ENCODE results near the gene MED16. TPM values are rescaled to one million over a fixed set of nuclear protein-coding genes. Genes with fewer than 3 reads are reported as not detected.
A peak's percentile ranks its signal among the peaks of the same experiment; 100 is the strongest.

MED16 gene
- total RNA-seq, 4 donors from 2014 or later: 26.3 to 50.9 (median 37.2) TPM

DNA sequence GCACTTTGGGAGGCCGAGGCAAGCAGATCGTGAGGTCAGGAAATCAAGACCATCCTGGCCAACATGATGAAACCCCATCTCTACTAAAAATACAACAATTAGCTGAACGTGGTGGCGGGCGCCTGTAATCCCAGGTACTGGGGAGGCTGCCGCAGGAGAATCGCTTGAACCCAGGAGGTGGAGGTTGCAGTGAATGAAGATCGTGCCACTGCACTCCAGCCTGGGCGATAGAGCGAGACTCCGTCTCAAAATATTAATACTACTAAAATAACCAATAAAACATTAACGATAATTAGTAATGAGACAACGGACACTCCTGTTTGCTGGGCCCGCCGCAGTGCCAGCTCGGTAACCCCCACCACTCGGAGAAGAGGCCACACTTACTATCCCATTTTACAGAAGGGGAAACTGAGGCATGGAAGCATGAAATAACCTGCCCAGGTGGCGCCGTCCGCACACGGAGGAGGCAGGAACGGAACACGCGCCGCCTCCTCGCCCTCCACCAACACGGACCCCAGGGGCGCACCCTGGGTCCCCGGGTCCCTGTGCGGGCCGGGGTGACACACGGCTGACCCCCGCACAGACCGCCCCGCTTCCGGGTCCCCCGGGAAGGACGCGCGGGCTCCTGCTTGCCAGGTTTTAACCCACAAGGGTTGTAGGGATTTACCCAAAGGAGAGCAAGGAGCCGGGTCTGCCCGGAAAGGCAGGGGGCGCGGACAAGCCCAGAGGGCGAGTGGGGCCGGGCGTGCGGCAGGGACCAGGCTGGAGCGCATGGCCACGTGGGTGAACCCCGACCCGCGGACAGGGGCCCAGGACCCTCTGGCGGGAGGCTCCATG is 18.4 kb upstream of the MED16 start:
- WGBS: 82% methylated on average over 50 of the region's 54 CpGs
- DNase-seq (ENCODE audit: extremely low spot score): no peak
- Histone ChIP-seq H3K27me3 (peaks cover 0 to 3% (median 0%) of the 10 kb centered on the region in 4 donors), H3K4me3 (peak overlapping the region in 1 of 4 donors; percentile 88), H3K36me3 (peaks cover 0 to 4% (median 0%) of the 10 kb centered on the region in 4 donors), H3K27ac (replicated peaks in 1 of 4) (peak overlapping the region in 1 of 4 donors; percentile 48), H3K4me1 (peaks cover 4 to 35% (median 31%) of the 10 kb centered on the region in 4 donors), H3K9me3 (no peaks in the 10 kb centered on the region)
- TF ChIP-seq POLR2A (IDR thresholded peaks at IDR 0.05; ENCODE audit: low read depth) (no peak), CTCF (IDR thresholded peaks at IDR 0.05) (no peak), EP300 (IDR thresholded peaks at IDR 0.05) (no peak), POLR2AphosphoS5 (IDR thresholded peaks at IDR 0.05) (no peak)
- intact Hi-C loops (cut with DNase I): no loop called here

GRCh38 chr19:907183-907853 is 14.3 kb upstream of the MED16 start:
- peaks cover 0 to 4% (median 0%) of the 10 kb centered on the region in 4 donors for H3K36me3 ChIP-seq
- TF ChIP-seq POLR2AphosphoS5 (IDR thresholded peaks at IDR 0.05) (no peak), EP300 (IDR thresholded peaks at IDR 0.05) (no peak), POLR2A (IDR thresholded peaks at IDR 0.05; ENCODE audit: low read depth) (no peak), CTCF (IDR thresholded peaks at IDR 0.05) (no peak)
- H3K9me3 ChIP-seq: no peaks in the 10 kb centered on the region
- DNase-seq (ENCODE audit: extremely low spot score): no peak
- H3K4me1 ChIP-seq: peaks cover 0 to 36% (median 29%) of the 10 kb centered on the region in 4 donors
- intact Hi-C loops (cut with DNase I): no loop called here
- H3K4me3 ChIP-seq: no peak overlapping the region
- 74% methylated on average over 7 of the region's 14 CpGs for WGBS
- no peaks in the 10 kb centered on the region for H3K27me3 ChIP-seq
- no peak overlapping the region for H3K27ac ChIP-seq (replicated peaks in 1 of 4)

GRCh38 chr19:906480-906879 is 13.5 kb upstream of the MED16 start:
- no peak overlapping the region for H3K4me3 ChIP-seq
- intact Hi-C loops (cut with DNase I): no loop called here
- H3K36me3 ChIP-seq: peaks cover 0 to 8% (median 4%) of the 10 kb centered on the region in 4 donors
- H3K27me3 ChIP-seq: no peaks in the 10 kb centered on the region
- H3K4me1 ChIP-seq: peaks cover 0 to 29% (median 22%) of the 10 kb centered on the region in 4 donors
- H3K9me3 ChIP-seq: no peaks in the 10 kb centered on the region
- no peak for DNase-seq (ENCODE audit: extremely low spot score)
- TF ChIP-seq POLR2A (IDR thresholded peaks at IDR 0.05; ENCODE audit: low read depth) (no peak), POLR2AphosphoS5 (IDR thresholded peaks at IDR 0.05) (no peak), CTCF (IDR thresholded peaks at IDR 0.05) (no peak), EP300 (IDR thresholded peaks at IDR 0.05) (no peak)
- no peak overlapping the region for H3K27ac ChIP-seq (replicated peaks in 1 of 4)
- 94% methylated on average over 7 of the region's 7 CpGs for WGBS

DNA sequence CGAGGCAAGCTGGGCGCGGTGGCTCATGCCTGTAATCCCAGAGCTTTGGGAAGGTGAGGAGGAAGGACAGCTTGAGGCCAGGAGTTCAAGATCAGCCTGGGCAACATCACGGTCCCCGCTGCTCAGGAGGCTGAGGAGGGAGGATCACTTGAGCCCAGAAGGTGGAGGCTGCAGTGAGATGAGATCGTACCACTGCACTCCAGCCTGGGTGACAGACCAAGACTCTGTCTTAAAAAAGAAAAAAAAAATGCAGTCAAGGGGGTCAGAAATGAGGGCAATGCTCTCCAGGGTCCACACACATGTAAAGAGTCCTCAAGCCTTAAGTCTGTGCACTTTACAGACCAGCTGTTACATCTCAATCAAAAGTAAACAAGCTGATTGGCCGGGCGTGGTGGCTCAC is 11.6 kb upstream of the MED16 start:
- 94% methylated on average over 8 of the region's 8 CpGs for WGBS
- no peak overlapping the region for H3K4me3 ChIP-seq
- no peak for DNase-seq (ENCODE audit: extremely low spot score)
- H3K36me3 ChIP-seq: peaks cover 4 to 21% (median 10%) of the 10 kb centered on the region in 4 donors
- intact Hi-C loops (cut with DNase I): no loop called here
- no peaks in the 10 kb centered on the region for H3K27me3 ChIP-seq
- no peaks in the 10 kb centered on the region for H3K9me3 ChIP-seq
- no peak overlapping the region for H3K27ac ChIP-seq (replicated peaks in 1 of 4)
- H3K4me1 ChIP-seq: peaks cover 0 to 24% (median 18%) of the 10 kb centered on the region in 4 donors
- TF ChIP-seq POLR2A (IDR thresholded peaks at IDR 0.05; ENCODE audit: low read depth) (no peak), CTCF (IDR thresholded peaks at IDR 0.05) (no peak), EP300 (IDR thresholded peaks at IDR 0.05) (no peak), POLR2AphosphoS5 (IDR thresholded peaks at IDR 0.05) (no peak)
